NCI-H1105 (cell line): ENCODE data around the gene RNPEP.
"Not testable (repeated sequence)": the region's sequence is repeated elsewhere in the genome, so short reads cannot be mapped to it uniquely, and the experiment has no call there.

Experiments
- DNase-seq: peaks from one replicate; lab custom pipeline; 2025; lab: John Stamatoyannopoulos, UW

The RNPEP gene

GRCh38 chr1:202036595-202037387 is 54.3 kb downstream of the RNPEP start:
- no peak for DNase-seq

DNA sequence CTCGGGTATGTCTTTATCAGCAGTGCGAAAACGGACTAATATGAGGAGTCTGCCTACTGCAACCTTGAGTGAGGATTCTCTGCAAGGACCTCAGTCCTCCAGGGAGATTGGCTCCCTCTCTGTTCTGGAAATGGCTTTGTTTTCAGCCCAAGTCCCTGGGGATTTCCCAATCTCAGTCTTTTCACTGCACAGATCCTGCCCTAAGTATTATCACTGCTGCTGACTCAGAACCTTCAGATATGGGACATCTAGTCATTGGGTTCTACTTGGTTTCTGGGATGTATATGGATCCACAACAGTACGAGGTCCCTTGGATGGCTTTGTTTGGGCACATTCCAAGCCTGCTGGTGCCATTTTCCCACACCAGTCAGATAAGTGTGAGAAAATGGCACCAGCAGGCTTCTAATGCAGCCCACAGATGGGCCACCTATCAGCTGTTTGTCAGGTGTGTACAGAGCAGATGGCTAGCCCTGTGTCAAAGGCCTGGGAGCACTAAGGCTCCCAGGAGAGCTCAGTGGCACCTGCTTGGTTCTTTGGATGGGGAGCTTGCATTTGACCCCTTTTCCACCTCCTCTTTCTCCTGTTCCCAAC is 55.4 kb downstream of the RNPEP start:
- DNase-seq, result no peak

DNA sequence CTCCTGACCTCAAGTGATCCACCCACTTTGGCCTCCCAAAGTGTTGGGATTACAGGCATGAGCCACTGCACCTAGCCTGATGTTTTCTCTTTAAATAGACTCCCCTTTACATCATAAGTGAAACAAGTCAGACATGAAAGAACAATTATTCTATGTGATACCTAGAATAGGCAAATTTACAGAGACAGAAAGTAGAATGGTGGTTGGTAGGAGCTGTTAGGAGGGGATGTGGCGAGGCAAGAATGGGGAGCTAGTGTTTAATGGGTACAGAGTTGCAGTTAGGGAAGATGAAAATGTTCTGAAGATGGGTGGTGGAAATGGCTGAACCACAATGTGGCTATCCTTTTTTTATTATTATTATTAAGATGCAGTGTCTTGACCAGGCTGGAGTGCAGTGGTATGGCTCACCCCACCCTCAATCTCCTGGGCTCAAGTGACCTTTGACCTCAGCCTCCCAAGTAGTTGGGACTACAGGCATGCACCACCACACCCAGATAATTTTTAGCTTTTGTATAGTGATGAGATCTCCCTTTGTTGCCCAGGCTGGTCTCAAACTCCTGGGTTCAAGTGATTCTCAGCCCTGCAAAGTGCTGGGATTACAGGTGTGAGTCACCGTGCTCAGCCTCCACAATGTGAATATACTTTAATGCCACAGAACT is 56.4 kb downstream of the RNPEP start:
- DNase-seq, result no peak

GRCh38 chr1:202045705-202046104 is 63.3 kb downstream of the RNPEP start:
- no peak for DNase-seq

- peak; percentile 91 for DNase-seq
These were observed 63.8 kb downstream of the RNPEP start for GRCh38 chr1:202046227-202046626.

DNA sequence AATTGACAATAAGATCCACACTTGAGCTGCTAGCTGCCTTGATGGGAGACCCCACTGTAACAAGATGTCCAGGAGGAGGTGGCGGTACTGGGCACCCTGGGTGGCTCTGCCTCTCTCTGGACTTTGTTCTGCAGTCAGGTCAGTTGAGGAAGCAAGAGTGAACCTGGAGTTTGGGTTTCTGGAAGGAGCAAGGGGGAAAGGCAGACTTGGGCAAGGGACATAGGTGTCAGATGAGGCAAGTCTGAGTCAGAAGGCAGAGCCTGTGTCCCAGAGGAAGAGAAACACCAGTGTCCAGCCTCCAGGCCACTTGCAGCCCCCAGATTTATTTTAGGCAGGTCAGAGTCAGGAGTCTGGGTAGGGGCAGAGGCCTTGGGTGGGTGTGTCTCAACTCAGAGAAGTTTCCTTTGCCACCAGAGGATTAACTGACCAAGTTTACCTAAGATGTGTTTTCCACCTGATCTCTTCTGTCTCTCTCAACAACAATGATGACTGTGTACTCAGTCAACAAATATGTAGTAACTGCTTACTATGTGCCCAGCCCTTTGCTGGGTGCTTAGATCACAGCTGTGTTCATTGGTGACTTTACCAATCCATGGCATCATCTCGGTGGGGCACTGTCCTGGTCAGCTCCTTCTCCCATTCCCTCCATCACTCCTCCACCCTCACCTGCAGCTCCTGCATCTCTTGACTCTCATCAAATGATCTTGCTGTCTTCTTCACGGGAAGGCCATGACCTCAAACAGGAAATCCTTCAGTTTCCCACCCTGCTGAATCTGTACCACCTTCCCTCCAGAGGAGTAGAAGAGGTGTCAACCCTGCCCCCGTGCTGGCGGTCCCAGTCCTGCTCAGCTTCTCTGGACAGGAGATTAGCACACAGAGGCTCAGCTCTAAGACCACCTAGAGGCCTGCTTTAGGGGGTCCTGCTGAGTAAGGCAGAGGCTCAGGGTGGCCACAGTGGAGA is 64.6 kb downstream of the RNPEP start:
- DNase-seq, result no peak

- no peak for DNase-seq
These were observed 65.5 kb downstream of the RNPEP start for GRCh38 chr1:202047977-202048376.

GRCh38 chr1:202049129-202049528 is 66.7 kb downstream of the RNPEP start:
- no peak for DNase-seq

DNA sequence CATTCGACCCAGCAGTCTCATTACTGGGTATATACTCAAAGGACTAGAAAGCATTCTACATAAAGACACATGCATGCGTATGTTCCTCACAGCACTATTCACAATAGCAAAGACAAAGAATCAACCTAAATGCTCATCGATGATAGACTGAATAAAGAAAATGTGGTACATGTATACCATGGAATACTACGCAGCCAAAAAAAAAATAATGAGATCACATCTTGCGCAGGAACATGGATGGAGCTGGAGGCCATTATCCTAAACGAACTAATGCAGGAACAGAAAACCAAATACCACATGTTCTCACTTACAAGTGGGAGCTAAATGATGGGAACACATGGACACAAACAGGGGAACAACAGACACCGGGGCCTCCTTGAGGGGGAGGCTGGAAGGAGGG is 71.6 kb downstream of the RNPEP start:
- no peak for DNase-seq

GRCh38 chr1:202054673-202055072 is 72.2 kb downstream of the RNPEP start:
- DNase-seq, result not testable (repeated sequence)
